H9 (cell line): Measurements from ENCODE around the gene SYNGR1. TPM values are rescaled to one million over a fixed set of nuclear protein-coding genes. Genes with fewer than 3 reads are reported as not detected.

Experiments used
- DNase-seq: peaks from one replicate; pipeline ENCODE4 v3.0.0-alpha.2; 2017
- H2AFZ ChIP-seq: one replicate; pipeline ENCODE4 v1.6.1; 2013; ENCODE audit warnings: mild to moderate bottlenecking, low read length, control low read depth, moderate library complexity
- H2AK5ac ChIP-seq: 2 replicates; pipeline ENCODE4 v1.6.1; 2013; ENCODE audit warnings: low read length, control low read depth, mixed read lengths; ENCODE audit not compliant: insufficient read length
- H2BK120ac ChIP-seq: one replicate; pipeline ENCODE4 v1.6.1; 2013; ENCODE audit warnings: low read depth, mild to moderate bottlenecking, low read length, control low read depth, inconsistent platforms; ENCODE audit not compliant: poor library complexity, severe bottlenecking
- H2BK12ac ChIP-seq: 2 replicates; pipeline ENCODE4 v1.6.1; 2013; ENCODE audit warnings: low read length, control low read depth, mixed read lengths, low read depth; ENCODE audit not compliant: insufficient read length
- H2BK15ac ChIP-seq: 2 replicates; pipeline ENCODE4 v1.6.1; 2013; ENCODE audit warnings: low read depth, low read length, control low read depth
- H2BK20ac ChIP-seq: one replicate; pipeline ENCODE4 v1.6.1; 2013; ENCODE audit warnings: low read depth, mild to moderate bottlenecking, low read length, control low read depth, inconsistent platforms; ENCODE audit not compliant: poor library complexity, severe bottlenecking
- H2BK5ac ChIP-seq: 2 replicates; pipeline ENCODE4 v1.6.1; 2013; ENCODE audit warnings: low read length, control low read depth, mixed read lengths; ENCODE audit not compliant: insufficient read length
- H3K14ac ChIP-seq: 2 replicates; pipeline ENCODE4 v1.6.1; 2013; ENCODE audit warnings: low read length, control low read depth; ENCODE audit not compliant: insufficient read depth
- H3K18ac ChIP-seq: 2 replicates; pipeline ENCODE4 v1.6.1; 2013; ENCODE audit warnings: low read depth, mild to moderate bottlenecking, mixed read lengths, low read length, control low read depth; ENCODE audit not compliant: insufficient read length
- H3K23ac ChIP-seq: 2 replicates; pipeline ENCODE4 v1.6.1; 2013; ENCODE audit warnings: low read length, control low read depth, mixed read lengths, low read depth; ENCODE audit not compliant: insufficient read length
- H3K23me2 ChIP-seq: 2 replicates; pipeline ENCODE4 v1.6.1; 2013; ENCODE audit warnings: low read depth, mild to moderate bottlenecking, mixed read lengths, low read length, control low read depth; ENCODE audit not compliant: insufficient read length, poor library complexity, severe bottlenecking
- H3K27ac ChIP-seq: 2 replicates; pipeline ENCODE4 v1.5.1; 2013; ENCODE audit warnings: low read length, control low read depth, mixed read lengths, low read depth; ENCODE audit not compliant: insufficient read length
- H3K27me3 ChIP-seq: 2 replicates; pipeline ENCODE4 v1.6.1; 2013; ENCODE audit warnings: low read length, control low read depth, inconsistent platforms; ENCODE audit not compliant: insufficient read depth
- H3K4ac ChIP-seq: 2 replicates; pipeline ENCODE4 v1.6.1; 2013; ENCODE audit warnings: low read depth, mild to moderate bottlenecking, control low read depth, inconsistent platforms, low read length, moderate library complexity
- H3K4me1 ChIP-seq: 2 replicates; pipeline ENCODE4 v1.6.1; 2013; ENCODE audit warnings: low read length, control low read depth, inconsistent platforms; ENCODE audit not compliant: insufficient read depth
- H3K4me2 ChIP-seq: 2 replicates; pipeline ENCODE4 v1.6.1; 2013; ENCODE audit warnings: low read length, control low read depth, mixed read lengths; ENCODE audit not compliant: insufficient read length, insufficient read depth
- H3K56ac ChIP-seq: 2 replicates; pipeline ENCODE4 v1.6.1; 2013; ENCODE audit warnings: low read depth, mild to moderate bottlenecking, mixed read lengths, low read length, control low read depth; ENCODE audit not compliant: insufficient read length
- H3K79me1 ChIP-seq: 2 replicates; pipeline ENCODE4 v1.6.1; 2013; ENCODE audit warnings: low read depth, mild to moderate bottlenecking, moderate library complexity, low read length, control low read depth, inconsistent platforms; ENCODE audit not compliant: insufficient read depth, poor library complexity, severe bottlenecking
- H3K79me2 ChIP-seq: 2 replicates; pipeline ENCODE4 v1.6.1; 2013; ENCODE audit warnings: low read length, control low read depth, inconsistent platforms; ENCODE audit not compliant: insufficient read depth
- H3K9ac ChIP-seq: 2 replicates; pipeline ENCODE4 v1.6.1; 2013; ENCODE audit warnings: low read length, control low read depth, mixed read lengths; ENCODE audit not compliant: insufficient read length; ENCODE audit errors: extremely low read depth
- H3K9me3 ChIP-seq: one replicate; pipeline ENCODE4 v1.6.1; 2013; ENCODE audit warnings: low read depth, low read length, inconsistent platforms; ENCODE audit not compliant: control insufficient read depth
- H3T11ph ChIP-seq: one replicate; pipeline ENCODE4 v1.6.1; 2013; ENCODE audit warnings: mild to moderate bottlenecking, low read length, control low read depth, inconsistent platforms
- H4K20me1 ChIP-seq: one replicate; pipeline ENCODE4 v1.6.1; 2013; ENCODE audit not compliant: control insufficient read depth, insufficient read length, insufficient read depth
- H4K5ac ChIP-seq: 2 replicates; pipeline ENCODE4 v1.6.1; 2013; ENCODE audit warnings: low read depth, mild to moderate bottlenecking, mixed read lengths, low read length, control low read depth; ENCODE audit not compliant: insufficient read length
- H4K8ac ChIP-seq: replicated peaks from 2 replicates; pipeline ENCODE4 v1.6.1; 2013; ENCODE audit warnings: low read length, control low read depth, mixed read lengths, low read depth; ENCODE audit not compliant: insufficient read length
- H4K91ac ChIP-seq: 2 replicates; pipeline ENCODE4 v1.6.1; 2013; ENCODE audit warnings: low read depth, mild to moderate bottlenecking, moderate library complexity, mixed read lengths, low read length, control low read depth; ENCODE audit not compliant: insufficient read length
- H3K27ac Mint-ChIP-seq, 3 experiments: 2 replicates in 2 of 3; 3 replicates in 1 of 3; pipeline ENCODE4 v1.8.0; 2020 to 2021; ENCODE audit warnings: mixed read lengths in 3 of 3, mild to moderate bottlenecking in 1 of 3, moderate library complexity in 1 of 3
- H3K27me3 Mint-ChIP-seq: 2 replicates; pipeline ENCODE4 v1.8.0; 2021; ENCODE audit warnings: low read depth, mild to moderate bottlenecking, moderate library complexity, mixed read lengths
- H3K36me3 Mint-ChIP-seq, 3 experiments: 2 replicates in 2 of 3; 3 replicates in 1 of 3; pipeline ENCODE4 v1.8.0; 2020 to 2021; ENCODE audit warnings: low read depth in 3 of 3, mixed read lengths in 3 of 3; ENCODE audit not compliant: insufficient read depth in 1 of 3
- H3K4me1 Mint-ChIP-seq, 2 experiments: 2 replicates each; pipeline ENCODE4 v1.8.0; 2020; ENCODE audit warnings: mixed read lengths in 2 of 2
- H3K4me3 Mint-ChIP-seq, 2 experiments: 2 replicates in 1 of 2; 3 replicates in 1 of 2; pipeline ENCODE4 v1.8.0; 2020 to 2021; ENCODE audit warnings: mild to moderate bottlenecking in 2 of 2, mixed read lengths in 2 of 2, moderate library complexity in 1 of 2
- H3K9me3 Mint-ChIP-seq, 2 experiments: 2 replicates in 1 of 2; 3 replicates in 1 of 2; pipeline ENCODE4 v1.8.0; 2020; ENCODE audit warnings: mild to moderate bottlenecking in 2 of 2, mixed read lengths in 2 of 2, moderate library complexity in 1 of 2
- WGBS: extraction: QIAGEN DNeasy Blood & Tissue Kit; methylation state at CpG from one replicate; pipeline ENCODE4 v1.1.7; 2013; ENCODE audit warnings: missing lambda C conversion rate, low lambda C conversion rate, mixed read lengths; ENCODE audit not compliant: insufficient read length; ENCODE audit errors: extremely low coverage; 5-methylcytosine and 5-hydroxymethylcytosine counted together
- total RNA-seq: library from RNA; stranded (reverse); gene quantifications from 2 replicates; pipeline ENCODE4 v1.2.1, GENCODE V29; 2021
- TF ChIP-seq, protein P1 (sequence below): fragments of 200-600 bp; sonication (generic); conservative IDR thresholded peaks from 3 replicates; pipeline ENCODE4 v1.8.0; 2021; ENCODE audit warnings: antibody characterized with exemption, mild to moderate bottlenecking

The SYNGR1 gene
- total RNA-seq, 1 experiment from 2014 or later, result 13.2 TPM

DNA sequence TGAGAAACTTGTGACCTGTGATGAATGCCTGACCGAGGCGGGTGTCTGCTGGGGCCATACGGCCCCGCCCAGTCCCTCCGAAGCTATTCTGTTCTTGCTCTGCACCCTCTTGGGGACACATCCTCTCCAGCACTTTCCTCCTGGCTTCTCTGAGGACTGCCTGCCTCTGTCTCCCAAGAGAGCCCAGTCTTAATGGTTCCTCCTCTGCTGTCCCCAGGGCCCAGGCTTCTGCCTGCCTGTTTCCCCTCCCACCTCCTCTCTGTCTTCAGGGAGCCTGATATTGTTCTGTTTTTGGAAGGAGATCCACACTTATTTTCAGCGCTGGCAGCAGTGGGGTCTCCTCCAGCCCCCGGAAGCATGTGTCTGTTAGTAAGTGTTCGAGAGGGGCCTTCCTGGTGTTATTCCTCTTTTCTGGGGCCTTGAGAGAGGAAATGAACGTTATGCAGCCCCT, 18.7 kb downstream of the SYNGR1 start:
- Histone ChIP-seq H3K4me2 (no peak overlapping the region), H2BK120ac (no peak overlapping the region), H2BK12ac (no peak overlapping the region), H2AK5ac (no peak overlapping the region), H3K27me3 (no peaks in the 10 kb centered on the region), H3K79me2 (no peaks in the 10 kb centered on the region), H3K79me1 (no peaks in the 10 kb centered on the region), H2BK20ac (no peak overlapping the region), H3K23ac (no peak overlapping the region), H4K91ac (no peak overlapping the region), H3K4ac (no peak overlapping the region), H4K8ac (no peak overlapping the region), H3K4me1 (no peaks in the 10 kb centered on the region), H3K9me3 (no peaks in the 10 kb centered on the region), H2AFZ (no peak overlapping the region), H4K20me1 (no peaks in the 10 kb centered on the region), H3K56ac (no peak overlapping the region), H3K9ac (no peak overlapping the region), H3T11ph (no peak overlapping the region), H4K5ac (no peak overlapping the region), H3K23me2 (no peaks in the 10 kb centered on the region), H3K27ac (no peak overlapping the region), H3K14ac (no peak overlapping the region), H2BK5ac (no peak overlapping the region), H2BK15ac (no peak overlapping the region), H3K18ac (no peak overlapping the region)
- H3K27me3 Mint-ChIP-seq, result peaks cover 2% of the 10 kb centered on the region
- H3K4me1 Mint-ChIP-seq, result peaks cover 13 to 26% of the 10 kb centered on the region in 2 experiments
- no peak overlapping the region for H3K4me3 Mint-ChIP-seq
- TF ChIP-seq, protein P1, sequence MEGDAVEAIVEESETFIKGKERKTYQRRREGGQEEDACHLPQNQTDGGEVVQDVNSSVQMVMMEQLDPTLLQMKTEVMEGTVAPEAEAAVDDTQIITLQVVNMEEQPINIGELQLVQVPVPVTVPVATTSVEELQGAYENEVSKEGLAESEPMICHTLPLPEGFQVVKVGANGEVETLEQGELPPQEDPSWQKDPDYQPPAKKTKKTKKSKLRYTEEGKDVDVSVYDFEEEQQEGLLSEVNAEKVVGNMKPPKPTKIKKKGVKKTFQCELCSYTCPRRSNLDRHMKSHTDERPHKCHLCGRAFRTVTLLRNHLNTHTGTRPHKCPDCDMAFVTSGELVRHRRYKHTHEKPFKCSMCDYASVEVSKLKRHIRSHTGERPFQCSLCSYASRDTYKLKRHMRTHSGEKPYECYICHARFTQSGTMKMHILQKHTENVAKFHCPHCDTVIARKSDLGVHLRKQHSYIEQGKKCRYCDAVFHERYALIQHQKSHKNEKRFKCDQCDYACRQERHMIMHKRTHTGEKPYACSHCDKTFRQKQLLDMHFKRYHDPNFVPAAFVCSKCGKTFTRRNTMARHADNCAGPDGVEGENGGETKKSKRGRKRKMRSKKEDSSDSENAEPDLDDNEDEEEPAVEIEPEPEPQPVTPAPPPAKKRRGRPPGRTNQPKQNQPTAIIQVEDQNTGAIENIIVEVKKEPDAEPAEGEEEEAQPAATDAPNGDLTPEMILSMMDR, result no peak
- H3K27ac Mint-ChIP-seq, result peak overlapping the region in 2 of 3 experiments; percentile 70 to 73; a peak in 2 of 7 replicates
- no peak for DNase-seq
- H3K9me3 Mint-ChIP-seq, result peaks cover 2 to 6% of the 10 kb centered on the region in 2 experiments; a peak in 4 of 5 replicates
- WGBS, result no CpG with 5 or more reads among the region's 9 CpGs
- peaks cover 0 to 4% (median 3%) of the 10 kb centered on the region in 3 experiments; a peak in 2 of 7 replicates for H3K36me3 Mint-ChIP-seq
